Measurements from ENCODE around the gene NLRC5. TPM values are rescaled to one million over a fixed set of nuclear protein-coding genes. Genes with fewer than 3 reads are reported as not detected.

Gene NLRC5
- total RNA-seq, 2 experiments from 2014 or later: 135 to 153 TPM

DNA sequence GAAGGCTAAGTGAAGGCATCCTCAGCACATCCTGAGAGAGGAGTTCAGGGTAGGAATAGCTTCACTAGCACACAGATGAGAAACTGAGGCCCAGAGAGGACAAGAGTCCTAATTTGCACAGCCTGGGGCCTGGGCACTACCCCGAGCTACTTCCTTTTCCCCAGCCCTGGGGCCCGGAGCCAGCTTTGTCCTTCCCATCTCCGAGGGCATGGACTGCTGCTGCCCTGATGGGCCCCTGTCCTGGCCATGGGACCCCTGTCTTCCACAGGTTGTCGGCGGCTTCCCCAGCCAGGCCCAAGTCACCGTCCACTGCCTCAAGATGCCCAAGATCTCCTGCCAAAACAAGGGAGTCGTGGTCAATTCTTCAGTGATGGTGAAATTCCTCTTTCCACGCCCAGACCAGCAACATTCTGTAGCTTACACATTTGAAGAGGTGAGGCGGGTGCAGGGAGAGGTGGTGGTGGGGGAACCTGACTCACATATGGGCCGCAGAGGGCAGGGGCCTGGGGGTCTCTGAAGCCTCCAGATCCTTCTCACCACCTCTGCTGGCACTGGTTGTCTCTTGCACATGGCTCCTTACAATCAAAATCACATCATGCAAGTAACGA lies 11.4 kb upstream of the NLRC5 start:
- H3K36me3 Mint-ChIP-seq (ENCODE audit: low read depth): peaks cover 20% of the 10 kb centered on the region
- H3K9me3 Mint-ChIP-seq: no peaks in the 10 kb centered on the region
- DNase-seq: no peak
- ChIA-PET CTCF (interaction anchor here (0.6 to 8.5 kb wide), 3 partner anchors 12 to 109 kb away, joined by 3 to 87 read pairs (median 4); no protein-coding TSS in a partner anchor), POLR2A (interaction anchor here (0.5 to 5.7 kb wide), 8 partner anchors 11 to 208 kb away, joined by 3 to 31 read pairs (median 5); partner anchors contain the start of genes NLRC5, PSME3IP1 and RSPRY1)
- intact Hi-C loops (cut with micrococcal nuclease): no loop called here
- no peak overlapping the region for H3K4me3 Mint-ChIP-seq
- no peak for ATAC-seq
- no peak overlapping the region for H3K27ac Mint-ChIP-seq
- H3K4me1 Mint-ChIP-seq (ENCODE audit: low read depth): peaks cover 77% of the 10 kb centered on the region
- TF ChIP-seq CTCF (IDR thresholded peaks at IDR 0.05): no peak
- H3K27me3 Mint-ChIP-seq: no peaks in the 10 kb centered on the region

- H3K27me3 Mint-ChIP-seq: no peaks in the 10 kb centered on the region
- ATAC-seq (no peak), DNase-seq (no peak)
- intact Hi-C loops (cut with micrococcal nuclease): no loop called here
- TF ChIP-seq CTCF (IDR thresholded peaks at IDR 0.05): no peak
- no peak overlapping the region for H3K4me3 Mint-ChIP-seq
- POLR2A ChIA-PET: interaction anchor here (1.3 to 21.4 kb wide), 2 partner anchors 15 to 28 kb away, joined by 3 to 367 read pairs; no protein-coding TSS in a partner anchor
- CTCF ChIA-PET: interaction anchor here (1.0 to 8.5 kb wide), 3 partner anchors 10 to 16 kb away, joined by 3 to 87 read pairs (median 87); partner anchors contain the start of gene CETP
- peaks cover 35% of the 10 kb centered on the region for H3K36me3 Mint-ChIP-seq (ENCODE audit: low read depth)
- H3K4me1 Mint-ChIP-seq (ENCODE audit: low read depth): peaks cover 77% of the 10 kb centered on the region
- H3K27ac Mint-ChIP-seq: peak overlapping the region; percentile 99
- no peaks in the 10 kb centered on the region for H3K9me3 Mint-ChIP-seq
Observed at GRCh38 chr16:56980201-56980535, 9.2 kb upstream of the NLRC5 start.

DNA sequence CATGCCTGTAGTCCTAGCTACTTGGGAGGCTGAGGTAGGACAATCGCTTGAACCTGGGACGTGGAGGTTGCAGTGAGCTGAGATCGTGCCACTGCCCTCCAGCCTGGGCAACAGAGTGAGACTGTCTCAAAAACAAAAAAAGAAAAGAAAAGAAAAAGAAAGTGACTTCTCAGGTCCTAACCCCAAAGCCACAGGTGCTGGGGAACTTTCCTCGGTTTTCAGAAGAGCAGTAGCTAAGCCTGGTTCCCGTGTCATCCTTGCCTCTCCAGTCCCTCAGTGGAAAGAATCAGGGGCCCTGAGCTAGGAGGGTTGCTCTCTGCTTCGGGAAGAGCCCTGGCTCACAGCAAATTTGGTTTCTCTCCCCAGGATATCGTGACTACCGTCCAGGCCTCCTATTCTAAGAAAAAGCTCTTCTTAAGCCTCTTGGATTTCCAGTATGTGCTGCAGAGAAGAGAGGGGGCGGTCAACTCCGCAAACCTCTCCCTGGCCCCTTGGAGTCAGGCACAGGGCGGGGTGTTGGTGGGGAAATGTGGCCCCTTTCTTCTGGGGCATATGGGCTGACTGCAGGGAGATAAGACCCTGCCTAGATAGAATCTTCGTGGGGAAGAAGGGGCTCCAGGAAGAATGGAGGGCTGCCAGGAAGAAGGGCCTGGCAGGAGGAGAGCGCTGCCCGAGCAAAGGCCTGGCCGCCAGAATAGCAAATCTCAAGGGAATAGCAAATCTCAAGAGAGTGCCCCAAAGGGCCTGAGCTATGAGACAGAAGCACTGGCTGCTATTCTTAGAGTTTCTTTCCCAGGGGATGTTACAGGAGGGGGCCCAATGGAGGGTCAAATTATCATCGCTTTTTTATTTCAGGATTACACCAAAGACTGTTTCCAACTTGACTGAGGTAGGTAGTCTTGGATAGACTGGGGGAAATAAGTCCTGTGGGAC lies 8.3 kb upstream of the NLRC5 start:
- H3K4me1 Mint-ChIP-seq (ENCODE audit: low read depth): peaks cover 78% of the 10 kb centered on the region
- intact Hi-C loops (cut with micrococcal nuclease): no loop called here
- DNase-seq (no peak), ATAC-seq (peak; percentile 15)
- H3K27ac Mint-ChIP-seq: peak overlapping the region; percentile 99
- H3K27me3 Mint-ChIP-seq: no peaks in the 10 kb centered on the region
- CTCF ChIA-PET: interaction anchor here (1.0 to 8.3 kb wide), 2 partner anchors 11 to 17 kb away, joined by 3 to 87 read pairs; partner anchors contain the start of gene CETP
- POLR2A ChIA-PET: interaction anchor here (0.7 to 21.4 kb wide), 13 partner anchors 8 to 119 kb away, joined by 3 to 367 read pairs (median 4); partner anchors contain the start of gene NLRC5
- no peaks in the 10 kb centered on the region for H3K9me3 Mint-ChIP-seq
- H3K36me3 Mint-ChIP-seq (ENCODE audit: low read depth): peaks cover 41% of the 10 kb centered on the region
- H3K4me3 Mint-ChIP-seq: no peak overlapping the region
- TF ChIP-seq CTCF (IDR thresholded peaks at IDR 0.05): no peak

DNA sequence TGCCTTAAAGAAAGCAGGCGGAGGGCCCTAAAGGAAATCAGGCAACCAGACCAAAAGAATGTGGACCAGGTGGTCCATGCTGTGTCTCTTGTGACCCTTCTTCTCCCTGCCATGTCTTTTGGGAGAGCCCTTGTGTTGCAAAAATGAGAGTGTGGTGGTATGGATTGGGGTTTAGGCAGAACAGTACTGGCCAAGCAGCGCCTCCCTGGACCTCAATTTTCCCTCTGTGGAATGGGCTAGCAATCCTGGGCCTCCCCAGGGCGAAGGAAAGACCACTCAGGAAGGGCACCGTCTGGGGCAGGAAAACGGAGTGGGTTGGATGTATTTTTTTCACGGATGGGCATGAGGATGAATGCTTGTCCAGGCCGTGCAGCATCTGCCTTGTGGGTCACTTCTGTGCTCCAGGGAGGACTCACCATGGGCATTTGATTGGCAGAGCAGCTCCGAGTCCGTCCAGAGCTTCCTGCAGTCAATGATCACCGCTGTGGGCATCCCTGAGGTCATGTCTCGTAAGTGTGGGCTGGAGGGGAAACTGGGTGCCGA lies 7.6 kb upstream of the NLRC5 start:
- Mint-ChIP-seq H3K36me3 (ENCODE audit: low read depth) (peaks cover 44% of the 10 kb centered on the region), H3K9me3 (no peaks in the 10 kb centered on the region), H3K27me3 (no peaks in the 10 kb centered on the region), H3K4me3 (no peak overlapping the region), H3K4me1 (ENCODE audit: low read depth) (peaks cover 79% of the 10 kb centered on the region), H3K27ac (peak overlapping the region; percentile 99)
- TF ChIP-seq CTCF (IDR thresholded peaks at IDR 0.05): no peak
- DNase-seq (no peak), ATAC-seq (no peak)
- ChIA-PET CTCF (interaction anchor here (8.3 kb wide), 1 partner anchor 18 kb away, joined by 87 read pairs; the partner anchor contains the start of gene CETP), POLR2A (interaction anchor here (0.9 to 21.4 kb wide), 5 partner anchors 10 to 54 kb away, joined by 3 to 367 read pairs (median 15); no protein-coding TSS in a partner anchor)
- intact Hi-C loops (cut with micrococcal nuclease): no loop called here
